CD4-positive, alpha-beta T cell treated with Interleukin-4 for 1 hour (primary cell): ENCODE data around the gene PDE1A.

ENCODE experiments used
- DNase-seq, 2 donors: peaks; one replicate each; pipeline ENCODE4 v3.0.0-alpha.2; 2020 to 2022

PDE1A gene

DNA sequence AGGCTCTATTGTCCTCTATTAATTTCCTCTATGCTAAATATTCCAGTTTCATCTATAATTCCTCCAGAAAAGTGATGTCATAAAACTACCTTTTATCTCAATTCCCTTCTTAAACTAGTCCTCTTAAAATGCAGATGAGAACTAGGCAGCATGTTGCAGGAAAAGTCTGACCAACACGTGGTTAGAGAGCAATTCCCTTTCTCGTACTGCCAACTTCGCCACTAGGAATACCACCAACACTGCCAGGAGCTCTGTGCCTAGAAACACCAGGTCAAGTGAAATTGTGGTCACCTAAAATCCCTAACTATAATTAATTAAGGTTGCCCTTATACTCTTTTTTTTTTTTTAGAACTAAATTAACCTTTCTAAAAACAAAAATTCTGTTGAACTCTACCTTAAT, 313.5 kb downstream of the PDE1A start:
- DNase-seq: no peak

DNA sequence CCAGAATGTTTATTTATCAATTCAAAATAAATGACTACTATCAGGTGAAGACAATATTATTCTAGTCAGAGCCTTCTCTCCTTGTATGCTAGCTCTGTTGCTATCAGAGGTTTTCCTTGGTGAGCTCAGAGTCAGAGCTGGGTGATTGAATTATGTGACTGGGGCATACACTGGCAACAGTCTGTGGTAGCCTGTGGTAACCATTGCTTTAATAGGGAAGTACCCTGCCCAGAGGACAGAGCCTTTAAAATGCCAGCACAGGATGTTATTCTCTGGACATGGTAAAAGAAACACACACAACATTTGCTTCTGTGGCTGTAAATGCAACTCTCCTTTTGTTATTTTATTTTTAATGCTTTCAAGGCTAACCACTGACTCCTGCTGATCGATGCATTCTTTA, 316.5 kb downstream of the PDE1A start:
- no peak for DNase-seq

DNA sequence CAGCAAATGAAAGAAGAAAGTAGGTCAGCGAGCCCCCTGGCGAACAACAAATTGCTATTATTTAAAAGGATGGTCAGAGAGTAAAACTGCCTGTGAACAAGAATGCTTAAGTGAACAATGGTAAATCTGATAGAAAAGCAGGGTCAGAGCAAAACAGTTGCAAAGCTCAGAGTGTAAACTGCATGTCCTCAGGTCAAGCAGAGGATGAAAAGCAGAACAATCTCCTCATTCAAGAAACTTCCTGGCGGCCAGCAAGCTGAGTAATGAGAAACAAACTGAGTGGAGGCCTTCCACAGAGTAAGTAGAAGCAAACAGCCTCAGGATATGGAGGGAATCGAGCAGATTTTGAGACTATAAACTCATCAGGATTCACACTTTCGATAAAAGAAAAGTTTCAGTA, 323.3 kb downstream of the PDE1A start:
- no peak for DNase-seq

DNA sequence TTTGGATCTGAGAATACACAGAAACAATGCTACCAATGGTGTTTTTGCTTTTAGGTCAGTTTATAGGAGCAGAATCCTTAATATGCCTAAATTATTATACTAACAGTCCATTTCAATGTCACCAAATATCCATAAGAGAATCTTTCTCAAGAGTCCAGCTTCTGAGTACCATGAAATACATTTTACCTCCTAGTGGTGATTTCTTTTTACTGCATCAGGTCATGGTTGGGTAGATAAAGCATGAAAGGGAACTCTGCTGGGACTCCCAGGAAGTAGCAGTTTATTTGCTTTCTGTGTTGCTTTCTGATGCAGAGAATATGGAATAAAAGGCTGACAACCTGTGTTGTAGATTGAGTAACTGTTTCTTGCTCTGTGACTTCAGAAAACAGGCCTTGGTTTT, 325.6 kb downstream of the PDE1A start:
- no peak for DNase-seq

DNA sequence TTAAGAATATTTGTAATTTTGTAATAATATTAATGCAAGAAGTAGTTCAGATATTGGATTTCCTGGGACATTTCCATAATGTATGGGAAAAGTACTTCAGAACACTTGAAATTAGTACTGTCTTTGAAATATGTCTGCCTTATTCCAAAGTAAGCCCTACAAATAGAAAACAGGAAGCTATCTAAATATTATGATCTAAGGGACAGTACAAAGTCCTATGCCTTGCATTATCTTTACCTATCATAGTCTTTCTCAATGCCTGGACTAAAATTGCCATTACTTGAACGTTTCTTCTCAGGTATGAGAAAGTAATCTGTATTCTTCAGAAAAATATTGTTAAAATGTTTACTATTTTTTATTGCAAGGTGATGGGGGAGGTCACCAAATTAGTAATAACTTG, 328.2 kb downstream of the PDE1A start:
- no peak for DNase-seq

DNA sequence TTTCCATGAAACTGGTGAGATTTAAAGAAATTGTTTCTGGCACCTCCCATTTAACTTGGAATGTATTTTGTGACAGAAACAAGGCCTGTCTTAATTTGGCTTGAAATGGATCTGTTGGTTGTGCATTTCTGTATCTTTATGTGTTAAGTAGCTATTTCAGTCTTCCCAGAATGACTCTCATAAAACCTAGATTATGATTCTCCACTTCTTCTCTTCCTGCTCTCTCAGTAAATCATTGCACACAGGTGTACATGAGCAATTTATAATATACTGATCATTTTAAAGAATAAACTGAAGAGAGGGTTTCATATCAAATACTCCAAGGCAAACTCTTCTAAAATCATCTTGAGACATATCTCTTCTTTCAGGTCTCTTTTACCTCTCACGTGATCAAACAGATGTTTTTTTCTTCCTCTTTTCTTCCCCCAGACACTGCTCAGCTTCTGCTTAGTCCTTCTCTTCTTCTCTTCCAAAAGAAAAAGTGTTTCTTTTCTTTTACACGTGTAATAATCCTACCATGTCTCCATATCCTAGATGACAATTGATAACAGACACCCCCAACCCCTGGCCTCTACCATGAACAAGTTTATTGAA, 329.2 kb downstream of the PDE1A start:
- no peak for DNase-seq

DNA sequence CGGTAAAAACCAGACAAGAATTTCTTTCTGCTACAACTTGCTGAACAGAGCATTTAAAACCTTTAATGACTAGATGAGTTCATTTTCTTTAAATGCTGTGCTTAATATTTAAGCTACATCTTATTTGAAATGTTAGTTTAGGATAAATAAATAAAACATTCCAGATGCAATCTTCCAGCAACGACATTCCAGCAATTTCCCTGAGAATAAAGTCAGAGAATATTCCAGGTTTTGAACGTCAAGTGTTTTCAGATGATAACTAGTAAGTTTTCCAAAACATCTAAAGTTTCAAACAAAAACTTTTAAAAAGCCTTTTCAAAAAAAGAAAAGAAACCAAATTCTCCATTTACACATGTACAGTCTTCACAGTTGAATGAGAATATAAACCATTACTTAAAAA, 336.4 kb downstream of the PDE1A start:
- DNase-seq: no peak
